Lung (tissue), 12 donors: ENCODE results near the gene GALT. TPM values are rescaled to one million over a fixed set of nuclear protein-coding genes. Genes with fewer than 3 reads are reported as not detected.

Source experiments
- ATAC-seq: fragments of 200-7000 bp; cut with Tn5 transposase; one replicate; pipeline ENCODE4 v1.9.1; 2020; ENCODE audit warnings: moderate number of reproducible peaks; ENCODE audit not compliant: insufficient read depth, low FRiP score
- DNase-seq, 3 donors: peaks; one replicate each; pipeline ENCODE4 v3.0.0-alpha.2; 2013 to 2017
- H3K27ac ChIP-seq, 2 donors: one replicate each; pipeline ENCODE4 v1.5.1; 2013; ENCODE audit warnings: mild to moderate bottlenecking in 2 of 2, moderate library complexity in 2 of 2, control low read depth in 1 of 2, inconsistent platforms in 1 of 2, low read depth in 1 of 2, low read length in 1 of 2
- H3K27me3 ChIP-seq, 3 donors: one replicate each; pipeline ENCODE4 v1.5.1; 2013; ENCODE audit warnings: low read length in 2 of 3; ENCODE audit not compliant: control insufficient read depth in 3 of 3, insufficient read depth in 3 of 3
- H3K36me3 ChIP-seq, 4 donors: one replicate each; pipeline ENCODE4 v1.5.1; 2013; ENCODE audit warnings: low read length in 4 of 4, mild to moderate bottlenecking in 1 of 4, moderate library complexity in 1 of 4; ENCODE audit not compliant: control insufficient read depth in 4 of 4, insufficient read depth in 4 of 4
- H3K4me1 ChIP-seq, 5 donors: one replicate each; pipeline ENCODE4 v1.5.1; 2013; ENCODE audit warnings: low read length in 5 of 5, mild to moderate bottlenecking in 2 of 5, moderate library complexity in 1 of 5; ENCODE audit not compliant: control insufficient read depth in 5 of 5, insufficient read depth in 5 of 5
- H3K4me3 ChIP-seq: one replicate; pipeline ENCODE4 v1.5.1; 2013; ENCODE audit warnings: mild to moderate bottlenecking, control low read depth, moderate library complexity
- H3K9ac ChIP-seq, 2 donors: one replicate each; pipeline ENCODE4 v1.5.1; 2013; ENCODE audit warnings: low read length in 2 of 2, control low read depth in 1 of 2; ENCODE audit not compliant: insufficient read depth in 1 of 2
- H3K9me3 ChIP-seq, 4 donors: one replicate each; pipeline ENCODE4 v1.5.1; 2013; ENCODE audit warnings: low read length in 3 of 4, mild to moderate bottlenecking in 1 of 4, moderate library complexity in 1 of 4; ENCODE audit not compliant: control insufficient read depth in 4 of 4, insufficient read depth in 3 of 4
- CTCF ChIP-seq: IDR thresholded peaks from 2 replicates; pipeline ENCODE4 v1.5.1; 2012; ENCODE audit warnings: mild to moderate bottlenecking; ENCODE audit errors: control extremely low read depth, extremely low read depth
- WGBS, 2 donors: extraction: QIAGEN DNeasy Blood & Tissue Kit; methylation state at CpG; one replicate each; pipeline ENCODE4 v1.1.7; 2013; 5-methylcytosine and 5-hydroxymethylcytosine counted together
- polyA plus RNA-seq, 2 donors: library from polyadenylated mRNA; stranded (reverse); fragments of 200-250 nt; gene quantifications; one replicate each; pipeline ENCODE4 v1.2.1, GENCODE V29; 2013
- total RNA-seq, 2 donors: library from RNA; depleted of rRNA in 1 of 2; stranded (reverse); fragments of >200 nt in 1 of 2; gene quantifications; one replicate each; pipeline ENCODE4 v1.2.1, GENCODE V29; 2014 to 2021
- donor health status: control.
- donor health status: control.
- donor health status: Bipolar disorder and iron deficiency.
- donor health status: healthy.
- donor health status: DM: yes; HTN: yes; CAD: no.

The GALT gene
- total and polyA plus RNA-seq, 4 donors, result 23.9 to 53.0 (median 41.4) TPM

GRCh38 chr9:34601937-34602573 lies 44.4 kb upstream of the GALT start:
- H3K27ac ChIP-seq, result no peak overlapping the region
- 76 to 81% methylated on average over 6 of the region's 6 CpGs for WGBS, 2 donors
- no peak overlapping the region for H3K9ac ChIP-seq
- H3K36me3 ChIP-seq, result no peaks in the 10 kb centered on the region
- H3K4me3 ChIP-seq, result no peak overlapping the region
- DNase-seq, result no peak
- H3K4me1 ChIP-seq, result no peaks in the 10 kb centered on the region
- no peak for ATAC-seq
- no peak for TF ChIP-seq CTCF
- H3K27me3 ChIP-seq, result peaks cover 0 to 3% (median 0%) of the 10 kb centered on the region in 3 donors
- no peaks in the 10 kb centered on the region for H3K9me3 ChIP-seq

GRCh38 chr9:34603610-34604231 lies 42.8 kb upstream of the GALT start:
- Histone ChIP-seq H3K9me3 (no peaks in the 10 kb centered on the region), H3K4me3 (no peak overlapping the region)
- DNase-seq, result peak; percentile 88 to 89 (median 88)

GRCh38 chr9:34606190-34606589 lies 40.3 kb upstream of the GALT start:
- Histone ChIP-seq H3K27me3 (peaks cover 0 to 3% (median 0%) of the 10 kb centered on the region in 3 donors), H3K27ac (no peak overlapping the region), H3K9me3 (no peaks in the 10 kb centered on the region), H3K4me3 (no peak overlapping the region), H3K9ac (no peak overlapping the region), H3K36me3 (no peaks in the 10 kb centered on the region), H3K4me1 (peaks cover 1 to 9% (median 6%) of the 10 kb centered on the region in 5 donors)
- no peak for DNase-seq
- ATAC-seq, result no peak
- no peak for TF ChIP-seq CTCF

More at GRCh38 chr9:34603610-34604231, 42.8 kb upstream of the GALT start:
- WGBS, 2 donors, result 63% methylated on average over 4 of the region's 4 CpGs
- peak; percentile 95 for TF ChIP-seq CTCF
- Histone ChIP-seq H3K27ac (no peak overlapping the region), H3K27me3 (peaks cover 0 to 3% (median 0%) of the 10 kb centered on the region in 3 donors), H3K9ac (no peak overlapping the region), H3K36me3 (no peaks in the 10 kb centered on the region), H3K4me1 (no peaks in the 10 kb centered on the region)
- ATAC-seq, result peak; percentile 93
